WI38 (cell line): Measurements from ENCODE around the gene PHLDA2.

Experiments used
- H3K4me3 ChIP-seq: 2 replicates; pipeline ENCODE4 v1.5.1; 2011; ENCODE audit warnings: low read depth, mild to moderate bottlenecking, control low read depth, low read length
- TF ChIP-seq, protein P1 (sequence below): IDR thresholded peaks from 2 replicates; pipeline ENCODE4 v1.5.1; 2012; ENCODE audit warnings: low read depth, mild to moderate bottlenecking, control low read depth, low read length

The PHLDA2 gene

DNA sequence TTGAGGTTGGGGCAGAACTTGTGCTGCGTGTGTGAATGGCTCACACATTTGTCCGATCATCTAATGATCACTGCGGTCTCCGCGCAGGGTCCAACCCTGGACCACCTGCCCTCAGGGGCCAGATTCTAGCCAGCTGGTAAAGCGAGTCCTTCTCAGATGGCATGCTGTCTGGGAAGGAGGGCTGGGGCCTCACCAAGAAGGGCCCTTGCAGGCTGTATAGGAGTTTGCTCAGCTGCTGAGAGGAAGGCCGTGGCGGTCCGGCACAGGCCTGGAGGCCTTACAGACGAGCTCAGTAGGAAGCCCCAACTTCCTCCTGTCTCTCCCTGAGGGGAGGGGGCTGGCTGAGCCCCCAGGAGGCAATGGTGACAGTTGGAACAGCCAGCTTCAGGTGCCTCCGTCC, 13.7 kb downstream of the PHLDA2 start:
- TF ChIP-seq, protein P1, sequence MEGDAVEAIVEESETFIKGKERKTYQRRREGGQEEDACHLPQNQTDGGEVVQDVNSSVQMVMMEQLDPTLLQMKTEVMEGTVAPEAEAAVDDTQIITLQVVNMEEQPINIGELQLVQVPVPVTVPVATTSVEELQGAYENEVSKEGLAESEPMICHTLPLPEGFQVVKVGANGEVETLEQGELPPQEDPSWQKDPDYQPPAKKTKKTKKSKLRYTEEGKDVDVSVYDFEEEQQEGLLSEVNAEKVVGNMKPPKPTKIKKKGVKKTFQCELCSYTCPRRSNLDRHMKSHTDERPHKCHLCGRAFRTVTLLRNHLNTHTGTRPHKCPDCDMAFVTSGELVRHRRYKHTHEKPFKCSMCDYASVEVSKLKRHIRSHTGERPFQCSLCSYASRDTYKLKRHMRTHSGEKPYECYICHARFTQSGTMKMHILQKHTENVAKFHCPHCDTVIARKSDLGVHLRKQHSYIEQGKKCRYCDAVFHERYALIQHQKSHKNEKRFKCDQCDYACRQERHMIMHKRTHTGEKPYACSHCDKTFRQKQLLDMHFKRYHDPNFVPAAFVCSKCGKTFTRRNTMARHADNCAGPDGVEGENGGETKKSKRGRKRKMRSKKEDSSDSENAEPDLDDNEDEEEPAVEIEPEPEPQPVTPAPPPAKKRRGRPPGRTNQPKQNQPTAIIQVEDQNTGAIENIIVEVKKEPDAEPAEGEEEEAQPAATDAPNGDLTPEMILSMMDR, result no peak
- no peak overlapping the region for H3K4me3 ChIP-seq

DNA sequence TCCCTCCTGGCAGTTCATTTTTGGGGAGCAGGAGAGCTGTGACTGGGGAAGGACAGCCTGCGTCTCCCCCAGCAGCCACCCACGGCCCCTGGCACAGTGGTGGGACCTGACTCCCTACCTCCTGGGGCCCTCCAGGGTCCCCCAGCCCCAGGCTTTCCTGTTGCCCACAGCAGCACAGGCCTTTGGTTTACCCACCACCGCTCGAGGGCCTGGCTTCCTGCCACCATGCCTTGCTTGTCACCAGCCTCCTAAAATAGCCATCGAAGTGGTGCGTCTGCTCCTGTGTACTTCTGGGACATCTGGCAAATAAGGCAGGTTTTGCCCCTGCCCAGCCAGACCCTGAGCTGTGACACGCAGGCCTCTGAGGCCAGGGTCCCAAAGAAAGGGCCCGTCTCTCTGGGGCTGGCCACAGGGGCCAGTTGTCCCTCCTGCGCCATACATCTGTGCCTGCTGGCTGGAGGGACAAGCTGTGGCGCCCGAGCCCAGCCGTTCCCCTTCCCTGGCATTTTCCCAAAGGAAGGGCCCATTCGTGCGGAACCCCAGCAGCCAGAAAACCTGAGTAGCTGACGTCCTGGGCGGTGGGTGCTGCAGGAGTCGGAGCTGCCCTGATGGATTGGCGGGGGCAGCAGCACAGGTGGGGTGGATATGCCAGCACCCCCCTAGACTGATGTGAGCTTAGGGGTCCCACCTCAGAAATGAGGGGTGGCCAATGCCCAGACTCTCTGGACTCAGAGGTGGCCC, 14.6 kb downstream of the PHLDA2 start:
- TF ChIP-seq, protein P1, result no peak
- no peak overlapping the region for H3K4me3 ChIP-seq

DNA sequence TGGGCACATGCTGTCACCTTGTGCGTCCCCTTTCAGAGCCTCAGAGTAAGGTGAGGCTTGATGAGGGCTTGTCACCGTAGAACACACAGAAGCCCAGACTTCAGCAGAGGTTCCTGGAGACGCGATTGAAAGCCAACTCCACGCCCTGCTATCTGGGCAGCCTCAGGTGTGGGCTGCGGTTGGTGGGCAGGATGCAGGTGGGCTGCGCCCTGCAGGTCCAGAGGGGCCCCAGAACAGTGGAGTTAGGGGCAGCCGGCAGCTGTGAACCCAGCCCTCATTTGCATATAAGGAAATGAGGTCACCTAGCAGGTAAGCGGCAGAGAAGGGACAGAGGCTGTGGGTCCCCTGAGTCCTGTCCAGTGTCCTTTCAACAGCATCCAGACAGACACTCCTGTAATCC, 15.4 kb downstream of the PHLDA2 start:
- H3K4me3 ChIP-seq, result no peak overlapping the region
- TF ChIP-seq, protein P1, result no peak

DNA sequence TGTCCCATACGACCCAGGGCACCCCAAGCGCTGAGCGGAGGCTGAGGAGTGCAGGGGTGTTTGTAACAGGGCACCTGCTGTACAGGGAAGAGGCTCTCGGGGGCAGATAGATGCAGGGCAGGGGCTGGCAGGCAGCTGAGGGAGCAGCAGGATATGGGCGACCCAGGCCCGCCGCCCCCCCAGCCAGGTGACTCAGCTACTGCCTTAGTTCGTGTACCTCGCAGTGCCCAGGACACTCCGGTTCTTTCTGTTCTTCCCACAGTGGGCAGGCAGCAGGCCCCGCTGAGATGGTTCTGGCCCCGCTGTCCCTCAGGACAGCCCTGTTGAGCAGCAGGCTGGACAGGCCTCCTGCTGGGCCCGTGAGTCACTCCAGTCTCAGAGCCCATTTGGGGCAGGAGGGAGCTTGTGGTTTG, 16.2 kb downstream of the PHLDA2 start:
- TF ChIP-seq, protein P1, result no peak
- no peak overlapping the region for H3K4me3 ChIP-seq

DNA sequence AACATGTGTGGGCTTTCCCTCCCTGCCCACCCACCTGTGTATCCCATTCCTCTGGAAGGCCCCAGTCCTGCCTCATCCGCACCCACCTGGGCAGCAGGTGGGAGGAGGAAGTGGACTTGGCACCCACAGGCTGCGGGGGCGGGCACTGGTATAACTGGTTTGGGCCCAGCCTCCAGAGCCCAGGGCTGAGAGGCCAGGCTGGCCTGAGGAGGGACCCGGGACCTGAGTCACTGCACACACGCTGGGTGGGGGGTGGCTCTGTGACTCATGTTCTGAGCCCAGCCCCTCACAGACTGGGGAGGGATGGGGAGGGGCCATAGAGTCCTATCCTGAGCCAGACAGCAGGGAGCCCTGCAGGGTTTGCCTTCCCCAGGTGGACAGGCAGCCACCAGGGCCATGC, 16.7 kb downstream of the PHLDA2 start:
- TF ChIP-seq, protein P1, result no peak
- H3K4me3 ChIP-seq, result no peak overlapping the region

DNA sequence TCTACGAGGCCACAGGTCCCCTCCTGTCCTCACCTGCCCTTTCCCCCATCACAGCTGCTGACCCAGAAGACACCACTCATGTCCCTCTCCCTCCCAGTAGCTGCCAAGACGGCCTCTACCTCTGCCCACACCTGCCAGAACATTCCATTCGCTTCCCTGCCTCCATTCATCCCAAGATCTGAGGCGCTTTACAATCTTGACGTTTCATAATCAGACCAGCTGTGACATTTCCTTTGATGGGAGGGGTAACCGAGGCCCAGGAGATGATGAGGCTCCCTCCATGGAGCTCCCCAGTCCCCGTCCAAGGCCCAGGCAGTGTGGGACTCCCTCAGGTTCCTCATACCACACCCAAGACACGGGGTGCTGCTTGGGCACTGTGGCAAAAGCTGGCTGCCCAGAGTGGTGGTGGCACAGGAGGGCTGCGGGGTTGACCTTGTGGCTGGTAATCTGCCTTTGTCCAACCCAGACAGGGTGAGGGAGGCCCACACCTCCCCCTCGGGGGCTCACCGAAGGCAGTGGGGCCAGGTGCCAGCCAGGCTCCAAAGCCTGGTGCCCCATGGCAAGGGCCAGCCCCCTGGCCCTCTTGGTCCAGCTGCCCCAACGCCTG, 17.3 kb downstream of the PHLDA2 start:
- TF ChIP-seq, protein P1, result no peak
- no peak overlapping the region for H3K4me3 ChIP-seq

DNA sequence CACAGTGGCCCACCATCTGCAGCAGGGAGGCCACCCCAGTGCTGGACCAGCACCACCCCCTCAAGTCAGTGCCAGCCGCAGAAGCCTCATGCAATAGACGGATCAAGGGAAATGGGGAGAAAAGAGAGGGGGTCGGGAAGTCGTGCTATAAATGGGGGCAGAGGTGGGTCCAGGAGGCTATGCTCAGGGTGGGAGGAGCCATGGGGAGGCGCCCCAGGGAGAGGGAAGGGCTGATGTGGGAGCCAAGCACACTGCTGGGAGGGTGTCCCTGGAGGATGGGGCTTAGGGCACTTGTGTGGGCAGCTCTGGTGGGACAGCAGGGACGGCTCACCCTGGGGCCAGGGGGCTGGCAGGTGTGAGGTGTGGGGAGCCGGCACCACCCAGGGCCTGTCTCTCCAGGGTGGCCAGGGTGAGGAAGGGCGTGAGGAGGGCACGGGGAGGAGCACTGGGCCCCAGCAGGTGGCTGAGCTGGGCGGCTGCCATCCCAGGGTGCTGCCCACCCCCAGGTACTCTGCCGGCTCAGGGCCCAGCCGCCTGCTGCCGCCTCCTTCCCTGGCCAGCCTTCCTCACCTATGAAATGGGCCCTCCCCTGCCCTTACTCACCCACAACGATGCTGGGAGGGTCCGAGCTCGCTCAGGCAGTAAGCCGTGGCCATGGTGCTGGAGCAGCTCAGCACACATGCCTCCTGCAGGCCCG, 18.0 kb downstream of the PHLDA2 start:
- no peak overlapping the region for H3K4me3 ChIP-seq
- TF ChIP-seq, protein P1, result no peak
